Measurements from ENCODE around the gene DIP2B. TPM values are rescaled to one million over a fixed set of nuclear protein-coding genes. Genes with fewer than 3 reads are reported as not detected.
"Not testable (repeated sequence)": the region's sequence is repeated elsewhere in the genome, so short reads cannot be mapped to it uniquely, and the experiment has no call there.

DIP2B gene
- total RNA-seq, 1 donor from 2014 or later: 24.0 TPM

DNA sequence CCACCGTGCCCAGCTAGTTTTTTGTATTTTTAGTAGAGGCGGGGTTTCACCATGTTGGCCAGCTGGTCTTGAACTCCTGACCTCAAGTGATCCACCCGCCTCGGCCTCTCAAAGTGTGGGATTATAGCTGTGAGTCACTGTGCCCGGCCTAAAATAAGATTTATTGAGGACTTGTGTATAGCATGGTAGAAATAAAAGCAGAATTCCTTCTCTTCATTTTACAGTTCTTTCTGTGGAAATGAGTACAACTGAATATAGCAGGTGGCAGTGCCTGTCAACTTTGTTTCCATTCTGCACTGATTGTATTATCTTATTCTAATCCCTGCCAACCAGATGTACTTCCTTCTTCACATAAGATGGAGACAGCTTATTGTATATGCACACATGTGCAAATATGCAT is 41.0 kb downstream of the DIP2B start:
- Histone ChIP-seq H3K9me3 (ENCODE audit: control insufficient read depth in 3 of 3, low read length in 3 of 3) (no peaks in the 10 kb centered on the region), H3K36me3 (ENCODE audit: control insufficient read depth in 3 of 3, insufficient read depth in 3 of 3, low read length in 3 of 3) (no peaks in the 10 kb centered on the region), H3K9ac (ENCODE audit: low read depth in 1 of 3, low read length in 3 of 3) (no peak overlapping the region), H3K27ac (ENCODE audit: low read depth, low read length) (no peak overlapping the region), H3K27me3 (ENCODE audit: control insufficient read depth in 3 of 3, insufficient read depth in 3 of 3, low read length in 3 of 3) (no peaks in the 10 kb centered on the region), H3K4me3 (ENCODE audit: low read length in 3 of 3) (no peak overlapping the region), H3K4me1 (ENCODE audit: control insufficient read depth in 3 of 3, insufficient read depth in 3 of 3, low read length in 3 of 3) (peaks cover 0 to 2% (median 0%) of the 10 kb centered on the region in 3 donors)

DNA sequence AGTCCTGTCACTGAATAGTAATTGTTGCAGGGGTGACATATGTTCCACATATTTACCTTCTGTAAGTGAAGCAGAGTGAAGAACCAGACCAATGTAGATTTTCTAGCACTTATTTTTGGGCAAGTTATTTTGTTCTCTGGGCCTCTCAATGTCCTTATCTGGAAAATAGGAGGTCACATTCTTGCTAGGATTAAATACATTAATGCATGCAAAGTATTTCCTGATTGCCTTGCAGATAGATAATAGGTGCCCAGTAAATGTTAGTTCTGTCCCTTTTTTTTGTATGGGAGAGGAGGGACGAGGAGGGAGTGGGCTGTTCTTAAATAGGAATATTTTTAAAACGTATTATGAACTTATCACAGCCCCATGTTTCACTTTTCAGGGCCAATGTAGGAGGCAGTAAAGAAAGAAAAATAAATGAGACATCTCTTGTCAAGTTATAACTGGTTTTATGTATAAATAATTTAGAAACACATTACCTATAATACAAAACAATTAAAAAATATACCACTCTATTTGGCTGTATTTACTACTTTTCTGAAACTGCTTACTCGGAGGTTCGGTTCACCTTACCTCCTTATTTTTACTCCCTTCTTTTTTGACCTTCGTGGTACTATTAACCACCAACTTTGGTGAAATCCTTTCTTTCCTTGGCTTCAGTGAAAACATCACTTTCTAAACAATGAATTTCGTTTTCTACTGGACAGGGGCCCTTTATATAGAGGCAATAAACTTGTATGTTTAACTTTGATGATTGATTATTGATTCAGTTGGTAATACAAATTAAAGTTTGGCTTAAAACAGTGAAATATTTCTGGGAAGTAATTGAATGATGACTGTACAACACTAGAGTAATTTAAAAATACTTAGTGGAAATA is 41.9 kb downstream of the DIP2B start:
- Histone ChIP-seq H3K36me3 (ENCODE audit: control insufficient read depth in 3 of 3, insufficient read depth in 3 of 3, low read length in 3 of 3) (no peaks in the 10 kb centered on the region), H3K9ac (ENCODE audit: low read depth in 1 of 3, low read length in 3 of 3) (no peak overlapping the region), H3K4me3 (ENCODE audit: low read length in 3 of 3) (no peak overlapping the region), H3K27ac (ENCODE audit: low read depth, low read length) (no peak overlapping the region), H3K4me1 (ENCODE audit: control insufficient read depth in 3 of 3, insufficient read depth in 3 of 3, low read length in 3 of 3) (peaks cover 0 to 2% (median 0%) of the 10 kb centered on the region in 3 donors), H3K9me3 (ENCODE audit: control insufficient read depth in 3 of 3, low read length in 3 of 3) (no peaks in the 10 kb centered on the region), H3K27me3 (ENCODE audit: control insufficient read depth in 3 of 3, insufficient read depth in 3 of 3, low read length in 3 of 3) (no peaks in the 10 kb centered on the region)

DNA sequence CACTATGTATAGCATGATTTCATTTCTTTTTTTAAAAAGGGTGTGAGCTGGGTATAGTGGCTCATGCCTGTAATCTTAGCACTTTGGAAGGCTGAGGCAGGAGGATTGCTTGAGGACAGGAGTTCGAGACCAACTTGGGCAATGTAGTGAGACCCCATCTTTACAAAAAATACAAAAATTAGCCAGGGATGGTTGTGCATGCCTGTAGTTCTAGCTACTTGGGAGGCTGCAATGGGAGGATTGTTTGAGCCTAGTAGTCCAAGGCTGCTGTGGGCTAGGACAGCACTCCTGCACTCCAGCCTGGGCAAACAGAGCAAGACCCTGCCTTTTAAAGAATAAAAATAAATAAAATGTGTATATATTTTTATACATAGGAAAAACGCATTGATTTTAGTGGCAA is 43.0 kb downstream of the DIP2B start:
- Histone ChIP-seq H3K9me3 (ENCODE audit: control insufficient read depth in 3 of 3, low read length in 3 of 3) (no peaks in the 10 kb centered on the region), H3K36me3 (ENCODE audit: control insufficient read depth in 3 of 3, insufficient read depth in 3 of 3, low read length in 3 of 3) (no peaks in the 10 kb centered on the region), H3K4me1 (ENCODE audit: control insufficient read depth in 3 of 3, insufficient read depth in 3 of 3, low read length in 3 of 3) (peaks cover 0 to 2% (median 0%) of the 10 kb centered on the region in 3 donors), H3K4me3 (ENCODE audit: low read length in 3 of 3) (no peak overlapping the region), H3K27ac (ENCODE audit: low read depth, low read length) (no peak overlapping the region), H3K9ac (ENCODE audit: low read depth in 1 of 3, low read length in 3 of 3) (no peak overlapping the region), H3K27me3 (ENCODE audit: control insufficient read depth in 3 of 3, insufficient read depth in 3 of 3, low read length in 3 of 3) (no peaks in the 10 kb centered on the region)

DNA sequence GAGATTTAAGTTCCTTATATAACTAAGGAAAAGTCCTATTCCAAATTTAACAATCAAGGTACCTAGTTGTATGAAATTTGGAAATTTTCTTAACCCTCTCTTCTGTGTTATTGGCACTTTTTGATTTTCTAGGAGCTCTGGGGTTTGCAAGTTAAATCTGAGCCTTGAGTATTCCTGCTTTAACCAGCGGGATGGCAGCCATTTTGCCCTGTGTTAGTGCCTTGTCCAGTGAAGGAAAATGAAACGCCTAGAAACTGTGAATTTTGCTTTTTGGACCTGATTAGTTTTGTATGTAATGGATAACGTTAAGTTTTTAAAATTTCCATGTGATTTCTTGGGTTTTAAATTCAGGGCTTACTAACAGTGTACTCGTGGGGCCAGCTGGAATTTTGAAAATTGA is 45.1 kb downstream of the DIP2B start:
- Histone ChIP-seq H3K9me3 (ENCODE audit: control insufficient read depth in 3 of 3, low read length in 3 of 3) (no peaks in the 10 kb centered on the region), H3K4me1 (ENCODE audit: control insufficient read depth in 3 of 3, insufficient read depth in 3 of 3, low read length in 3 of 3) (peaks cover 0 to 2% (median 0%) of the 10 kb centered on the region in 3 donors), H3K27me3 (ENCODE audit: control insufficient read depth in 3 of 3, insufficient read depth in 3 of 3, low read length in 3 of 3) (no peaks in the 10 kb centered on the region), H3K27ac (ENCODE audit: low read depth, low read length) (no peak overlapping the region), H3K4me3 (ENCODE audit: low read length in 3 of 3) (no peak overlapping the region), H3K36me3 (ENCODE audit: control insufficient read depth in 3 of 3, insufficient read depth in 3 of 3, low read length in 3 of 3) (no peaks in the 10 kb centered on the region), H3K9ac (ENCODE audit: low read depth in 1 of 3, low read length in 3 of 3) (no peak overlapping the region)

DNA sequence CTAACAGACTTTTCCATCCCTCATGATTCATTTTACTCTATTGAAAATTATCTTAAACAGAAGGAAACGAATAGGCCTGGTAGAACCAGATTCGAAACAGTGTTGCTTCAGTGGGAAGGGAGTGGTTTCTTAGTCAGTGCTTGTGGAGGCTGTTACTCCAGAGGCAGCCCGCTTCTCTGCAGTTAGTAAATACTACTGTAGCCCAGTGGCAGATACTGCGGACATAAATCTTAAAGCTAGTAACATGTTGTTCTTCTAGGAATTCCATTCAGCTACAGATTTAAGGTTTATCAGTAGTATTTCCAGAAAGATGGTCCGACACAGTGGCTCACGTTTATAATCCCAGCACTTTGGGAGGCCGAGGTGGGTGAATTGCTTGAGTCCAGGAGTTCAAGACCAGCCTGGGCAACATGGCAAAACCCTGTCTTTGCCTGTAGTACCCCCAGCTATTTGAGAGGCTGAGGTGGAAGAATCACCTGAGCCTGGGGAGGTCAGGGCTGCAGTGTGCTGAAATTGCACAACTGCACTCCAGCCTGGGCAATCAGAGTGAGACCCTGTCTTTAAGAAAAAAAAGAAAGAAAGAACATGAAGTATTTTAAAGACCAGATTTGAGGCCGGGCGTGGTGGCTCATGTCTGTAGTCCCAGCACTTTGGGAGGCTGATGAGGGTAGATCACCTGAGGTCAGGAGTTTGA is 45.9 kb downstream of the DIP2B start:
- no peaks in the 10 kb centered on the region for H3K36me3 ChIP-seq (ENCODE audit: control insufficient read depth in 3 of 3, insufficient read depth in 3 of 3, low read length in 3 of 3)
- no peak overlapping the region for H3K4me3 ChIP-seq (ENCODE audit: low read length in 3 of 3)
- no peak overlapping the region for H3K27ac ChIP-seq (ENCODE audit: low read depth, low read length)
- H3K9ac ChIP-seq (ENCODE audit: low read depth in 1 of 3, low read length in 3 of 3): no peak overlapping the region
- no peaks in the 10 kb centered on the region for H3K9me3 ChIP-seq (ENCODE audit: control insufficient read depth in 3 of 3, low read length in 3 of 3)
- no peaks in the 10 kb centered on the region for H3K27me3 ChIP-seq (ENCODE audit: control insufficient read depth in 3 of 3, insufficient read depth in 3 of 3, low read length in 3 of 3)
- peaks cover 0 to 2% (median 0%) of the 10 kb centered on the region in 3 donors for H3K4me1 ChIP-seq (ENCODE audit: control insufficient read depth in 3 of 3, insufficient read depth in 3 of 3, low read length in 3 of 3)

DNA sequence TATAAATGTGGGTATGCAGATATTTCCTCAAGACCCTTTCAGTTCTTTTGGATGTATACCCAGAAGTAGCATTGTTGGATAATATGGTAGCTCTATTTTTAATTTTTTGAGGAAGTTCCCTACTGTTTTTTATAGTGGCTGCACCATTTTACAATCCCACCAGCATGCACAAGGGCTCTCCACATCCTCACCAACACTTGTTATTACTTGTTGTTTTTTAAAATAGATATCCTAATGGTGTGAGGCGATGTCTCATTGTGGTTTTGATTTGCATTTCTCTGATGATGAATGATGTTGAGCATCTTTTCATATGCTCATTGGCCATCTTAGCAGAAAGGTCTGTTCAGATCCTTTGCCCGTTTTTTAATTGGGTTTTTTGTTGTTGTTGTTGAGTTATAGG is 47.1 kb downstream of the DIP2B start:
- H3K27me3 ChIP-seq (ENCODE audit: control insufficient read depth in 3 of 3, insufficient read depth in 3 of 3, low read length in 3 of 3): no peaks in the 10 kb centered on the region
- H3K27ac ChIP-seq (ENCODE audit: low read depth, low read length): no peak overlapping the region
- H3K9ac ChIP-seq (ENCODE audit: low read depth in 1 of 3, low read length in 3 of 3): no peak overlapping the region
- H3K36me3 ChIP-seq (ENCODE audit: control insufficient read depth in 3 of 3, insufficient read depth in 3 of 3, low read length in 3 of 3): no peaks in the 10 kb centered on the region
- H3K4me3 ChIP-seq (ENCODE audit: low read length in 3 of 3): no peak overlapping the region
- H3K9me3 ChIP-seq (ENCODE audit: control insufficient read depth in 3 of 3, low read length in 3 of 3): no peaks in the 10 kb centered on the region
- no peaks in the 10 kb centered on the region for H3K4me1 ChIP-seq (ENCODE audit: control insufficient read depth in 3 of 3, insufficient read depth in 3 of 3, low read length in 3 of 3)

DNA sequence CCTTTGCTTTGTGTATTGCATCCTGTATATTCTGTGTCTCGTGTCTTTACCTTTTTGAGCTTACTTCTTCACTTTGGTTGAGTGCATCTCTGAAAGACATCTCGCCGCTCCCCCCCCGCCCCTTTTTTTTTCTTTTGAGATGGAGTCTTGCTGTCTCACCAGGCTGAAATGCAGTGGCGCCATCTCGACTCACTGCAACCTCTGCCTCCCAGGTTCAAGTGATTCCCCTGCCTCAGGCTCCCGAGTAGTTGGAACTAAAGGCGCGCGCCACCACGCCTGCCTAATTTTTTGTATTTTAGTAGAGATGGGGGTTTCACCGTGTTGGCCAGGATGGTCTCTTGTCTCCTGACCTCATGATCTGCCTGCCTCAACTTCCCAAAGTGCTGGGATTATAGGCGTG is 49.9 kb downstream of the DIP2B start:
- no peaks in the 10 kb centered on the region for H3K9me3 ChIP-seq (ENCODE audit: control insufficient read depth in 3 of 3, low read length in 3 of 3)
- no peak overlapping the region for H3K4me3 ChIP-seq (ENCODE audit: low read length in 3 of 3)
- no peak overlapping the region for H3K9ac ChIP-seq (ENCODE audit: low read depth in 1 of 3, low read length in 3 of 3)
- no peaks in the 10 kb centered on the region for H3K36me3 ChIP-seq (ENCODE audit: control insufficient read depth in 3 of 3, insufficient read depth in 3 of 3, low read length in 3 of 3)
- no peaks in the 10 kb centered on the region for H3K4me1 ChIP-seq (ENCODE audit: control insufficient read depth in 3 of 3, insufficient read depth in 3 of 3, low read length in 3 of 3)
- H3K27me3 ChIP-seq (ENCODE audit: control insufficient read depth in 3 of 3, insufficient read depth in 3 of 3, low read length in 3 of 3): no peaks in the 10 kb centered on the region
- H3K27ac ChIP-seq (ENCODE audit: low read depth, low read length): no peak overlapping the region

DNA sequence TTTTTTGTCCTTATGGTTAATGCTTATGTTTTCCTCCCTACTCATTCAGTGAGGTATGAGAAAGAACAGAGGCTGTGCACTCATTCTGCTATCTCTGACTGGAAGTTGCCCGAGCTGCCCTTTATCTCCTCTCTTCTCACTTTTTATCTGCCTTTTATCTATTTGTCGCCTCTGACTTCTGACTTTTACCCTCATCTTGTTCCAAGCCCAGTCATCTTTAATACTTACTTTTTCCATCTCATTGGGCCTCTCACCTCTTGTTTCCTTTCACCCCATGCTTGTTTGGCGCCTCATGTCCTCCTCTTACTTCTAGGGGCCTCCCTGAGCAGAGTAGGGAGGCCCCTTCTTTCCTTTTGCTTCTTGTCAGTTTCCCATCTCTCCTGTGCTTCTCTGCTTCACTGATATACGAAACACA is 50.7 kb downstream of the DIP2B start:
- Histone ChIP-seq H3K4me3 (ENCODE audit: low read length in 3 of 3) (no peak overlapping the region), H3K27me3 (ENCODE audit: control insufficient read depth in 3 of 3, insufficient read depth in 3 of 3, low read length in 3 of 3) (no peaks in the 10 kb centered on the region), H3K9me3 (ENCODE audit: control insufficient read depth in 3 of 3, low read length in 3 of 3) (no peaks in the 10 kb centered on the region), H3K27ac (ENCODE audit: low read depth, low read length) (no peak overlapping the region), H3K4me1 (ENCODE audit: control insufficient read depth in 3 of 3, insufficient read depth in 3 of 3, low read length in 3 of 3) (no peaks in the 10 kb centered on the region), H3K9ac (ENCODE audit: low read depth in 1 of 3, low read length in 3 of 3) (no peak overlapping the region), H3K36me3 (ENCODE audit: control insufficient read depth in 3 of 3, insufficient read depth in 3 of 3, low read length in 3 of 3) (no peaks in the 10 kb centered on the region)

DNA sequence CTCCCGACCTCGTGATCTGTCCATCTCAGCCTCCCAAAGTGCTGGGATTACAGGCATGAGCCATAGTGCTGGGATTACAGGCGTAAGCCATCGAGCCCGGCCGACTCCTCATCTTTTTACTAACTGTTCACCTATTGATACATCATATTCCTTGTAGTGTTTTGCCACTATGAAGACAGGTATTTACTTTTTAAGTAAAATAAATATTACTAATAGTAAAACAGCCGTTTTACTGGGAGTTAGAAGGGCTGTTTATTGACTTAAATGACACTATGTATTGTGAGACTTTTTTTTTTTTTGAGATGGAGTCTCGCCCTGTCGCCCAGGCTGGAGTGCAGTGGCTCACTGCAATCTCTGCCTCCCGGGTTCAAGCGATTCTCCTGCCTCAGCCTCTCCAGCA is 51.5 kb downstream of the DIP2B start:
- H3K9ac ChIP-seq (ENCODE audit: low read depth in 1 of 3, low read length in 3 of 3): no peak overlapping the region
- H3K27ac ChIP-seq (ENCODE audit: low read depth, low read length): no peak overlapping the region
- H3K27me3 ChIP-seq (ENCODE audit: control insufficient read depth in 3 of 3, insufficient read depth in 3 of 3, low read length in 3 of 3): no peaks in the 10 kb centered on the region
- H3K4me3 ChIP-seq (ENCODE audit: low read length in 3 of 3): no peak overlapping the region
- no peaks in the 10 kb centered on the region for H3K36me3 ChIP-seq (ENCODE audit: control insufficient read depth in 3 of 3, insufficient read depth in 3 of 3, low read length in 3 of 3)
- no peaks in the 10 kb centered on the region for H3K9me3 ChIP-seq (ENCODE audit: control insufficient read depth in 3 of 3, low read length in 3 of 3)
- H3K4me1 ChIP-seq (ENCODE audit: control insufficient read depth in 3 of 3, insufficient read depth in 3 of 3, low read length in 3 of 3): no peaks in the 10 kb centered on the region

DNA sequence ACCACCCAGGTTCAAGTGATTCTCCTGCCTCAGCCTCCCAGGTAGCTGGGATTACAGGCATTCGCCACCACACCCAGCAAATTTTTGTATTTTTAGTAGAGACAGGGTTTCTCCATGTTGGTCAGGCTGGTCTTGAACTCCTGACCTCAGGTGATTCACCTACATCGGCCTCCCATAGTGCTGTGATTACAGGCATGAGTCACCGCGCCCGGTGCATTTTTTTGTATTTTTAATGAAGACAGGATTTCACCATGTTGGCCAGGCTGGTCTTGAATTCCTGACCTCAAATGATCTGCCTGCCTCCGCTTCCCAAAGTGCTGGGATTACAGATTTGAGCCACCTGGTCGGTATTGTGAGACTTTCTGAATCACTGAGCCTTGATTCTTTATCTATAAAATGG is 52.0 kb downstream of the DIP2B start:
- H3K4me3 ChIP-seq (ENCODE audit: low read length in 3 of 3); H3K27me3 ChIP-seq (ENCODE audit: control insufficient read depth in 3 of 3, insufficient read depth in 3 of 3, low read length in 3 of 3); H3K4me1 ChIP-seq (ENCODE audit: control insufficient read depth in 3 of 3, insufficient read depth in 3 of 3, low read length in 3 of 3); H3K9me3 ChIP-seq (ENCODE audit: control insufficient read depth in 3 of 3, low read length in 3 of 3); H3K27ac ChIP-seq (ENCODE audit: low read depth, low read length); H3K9ac ChIP-seq (ENCODE audit: low read depth in 1 of 3, low read length in 3 of 3); H3K36me3 ChIP-seq (ENCODE audit: control insufficient read depth in 3 of 3, insufficient read depth in 3 of 3, low read length in 3 of 3): not testable (repeated sequence)

All from skeletal muscle tissue (tissue), 4 donors.